ENCODE results near the gene SNIP1.
"Not testable (repeated sequence)": the region's sequence is repeated elsewhere in the genome, so short reads cannot be mapped to it uniquely, and the experiment has no call there.

The SNIP1 gene

GRCh38 chr1:37556712-37557196 is 2.7 kb upstream of the SNIP1 start, which contains the start of gene DNALI1:
Gene DNALI1 (plus strand): TSS chr1:37556940. CDS start chr1:37556995, 55 bp downstream.
- peak; percentile 28 for DNase-seq (ENCODE audit: insufficient read length)
- no peak for FAIRE-seq

GRCh38 chr1:37553598-37553926 is 531 bp downstream of the SNIP1 start:
- TF ChIP-seq TAF1 (IDR thresholded peaks at IDR 0.05; ENCODE audit: borderline replicate concordance, low read depth, low read length) (no peak), POLR2AphosphoS5 (IDR thresholded peaks at IDR 0.05; ENCODE audit: low read depth, low read length) (no peak), POLR2A (IDR thresholded peaks at IDR 0.05; ENCODE audit: low read depth, low read length) (no peak)
- FAIRE-seq (no peak), DNase-seq (ENCODE audit: insufficient read length) (no peak)

More at GRCh38 chr1:37556712-37557196, 2.7 kb upstream of the SNIP1 start, which contains the start of gene DNALI1:
- no peak for TF ChIP-seq POLR2A (IDR thresholded peaks at IDR 0.05; ENCODE audit: low read depth, low read length)
- no peak for TF ChIP-seq POLR2AphosphoS5 (IDR thresholded peaks at IDR 0.05; ENCODE audit: low read depth, low read length)
- TF ChIP-seq TAF1 (IDR thresholded peaks at IDR 0.05; ENCODE audit: borderline replicate concordance, low read depth, low read length): no peak

DNA sequence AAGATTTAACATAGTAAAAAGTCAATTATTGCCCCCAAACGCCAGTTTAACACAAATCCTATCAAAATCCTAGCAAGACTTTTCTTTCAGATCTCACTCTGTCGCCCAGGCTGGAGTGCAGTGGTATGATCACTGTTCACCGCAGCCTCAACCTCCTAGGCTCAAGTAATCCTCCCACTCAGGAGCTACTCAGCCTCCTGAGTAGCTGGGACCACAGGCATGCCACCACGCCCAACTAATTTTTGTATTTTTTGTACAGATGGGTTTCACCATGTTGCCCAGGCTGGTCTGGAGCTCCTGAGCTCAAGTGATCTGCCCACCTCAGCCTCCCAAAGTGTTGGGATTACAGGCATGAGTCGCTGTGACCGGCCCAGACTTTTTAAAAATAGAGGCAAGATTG is 4.8 kb downstream of the SNIP1 start:
- no peak for TF ChIP-seq POLR2A (IDR thresholded peaks at IDR 0.05; ENCODE audit: low read depth, low read length)
- no peak for TF ChIP-seq TAF1 (IDR thresholded peaks at IDR 0.05; ENCODE audit: borderline replicate concordance, low read depth, low read length)
- DNase-seq (ENCODE audit: insufficient read length): no peak
- peak; percentile 48 for FAIRE-seq

- TF ChIP-seq POLR2A (IDR thresholded peaks at IDR 0.05; ENCODE audit: low read depth, low read length): no peak
- no peak for TF ChIP-seq POLR2AphosphoS5 (IDR thresholded peaks at IDR 0.05; ENCODE audit: low read depth, low read length)
- TF ChIP-seq TAF1 (IDR thresholded peaks at IDR 0.05; ENCODE audit: borderline replicate concordance, low read depth, low read length): no peak
- FAIRE-seq (no peak), DNase-seq (ENCODE audit: insufficient read length) (no peak)
Observed at GRCh38 chr1:37545019-37545418, 9.1 kb downstream of the SNIP1 start.

- DNase-seq (ENCODE audit: insufficient read length): no peak
- FAIRE-seq: no peak
- TF ChIP-seq POLR2A (IDR thresholded peaks at IDR 0.05; ENCODE audit: low read depth, low read length) (no peak), POLR2AphosphoS5 (IDR thresholded peaks at IDR 0.05; ENCODE audit: low read depth, low read length) (peak; percentile 38; the same call in 1 of the 2 replicates)
Observed at GRCh38 chr1:37544530-37544929, 9.6 kb downstream of the SNIP1 start.

DNA sequence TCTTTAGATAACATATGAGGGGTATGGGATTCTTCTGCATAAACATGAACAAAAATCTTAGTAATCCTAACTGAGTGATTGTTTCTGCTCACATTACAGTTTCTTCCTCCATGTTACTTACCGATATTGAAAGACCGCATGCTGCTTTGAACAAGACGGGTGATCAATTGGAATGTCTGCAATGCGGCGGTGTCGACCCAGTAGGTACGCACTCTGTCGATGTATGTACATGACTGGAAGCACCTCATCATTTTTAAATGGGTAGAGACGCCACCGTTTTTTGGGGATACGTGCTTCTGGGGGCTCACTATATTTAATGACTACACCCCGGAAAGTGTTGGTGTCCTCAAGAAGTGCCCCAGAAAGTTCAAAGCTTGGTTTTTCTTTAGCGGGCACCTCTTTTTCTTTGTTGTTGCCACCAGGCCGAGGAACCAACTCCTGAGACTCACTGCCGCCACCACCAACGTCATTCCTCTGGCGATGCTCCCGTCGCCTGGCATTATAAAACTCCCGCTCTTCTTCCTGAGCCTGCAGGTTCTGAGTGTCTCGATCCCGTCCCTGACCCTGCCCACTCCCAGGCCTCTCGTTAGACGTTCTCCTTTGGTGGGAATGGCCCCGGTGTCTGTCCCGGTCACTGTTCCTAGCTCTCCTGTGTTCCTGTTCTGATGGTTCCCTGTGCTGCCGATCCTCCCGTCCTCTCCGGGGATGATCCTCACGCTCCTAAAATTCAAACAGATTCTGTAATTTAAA is 13.9 kb downstream of the SNIP1 start:
- TF ChIP-seq TAF1 (IDR thresholded peaks at IDR 0.05; ENCODE audit: borderline replicate concordance, low read depth, low read length): no peak
- no peak for TF ChIP-seq POLR2A (IDR thresholded peaks at IDR 0.05; ENCODE audit: low read depth, low read length)
- no peak for TF ChIP-seq POLR2AphosphoS5 (IDR thresholded peaks at IDR 0.05; ENCODE audit: low read depth, low read length)
- FAIRE-seq: no peak
- no peak for DNase-seq (ENCODE audit: insufficient read length)

DNA sequence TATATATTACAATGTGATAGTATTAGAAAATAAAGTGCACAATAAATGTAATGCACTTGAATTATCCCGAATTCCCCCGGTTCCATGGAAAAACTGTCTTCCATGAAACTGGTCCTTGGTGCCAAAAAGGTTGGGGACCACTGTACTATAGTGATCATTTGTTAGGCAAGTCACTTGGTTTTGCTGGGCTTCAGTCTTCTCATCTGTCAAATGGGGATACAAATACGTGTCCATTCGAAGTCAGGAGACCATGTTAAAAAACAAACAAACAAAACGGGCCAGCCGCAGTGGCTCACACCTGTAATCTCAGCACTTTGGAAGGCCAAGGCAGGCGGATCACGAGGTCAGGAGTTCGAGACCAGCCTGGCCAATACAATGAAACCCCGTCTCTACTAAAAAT is 14.9 kb downstream of the SNIP1 start:
- not testable (repeated sequence) for DNase-seq (ENCODE audit: insufficient read length); FAIRE-seq

- TF ChIP-seq POLR2AphosphoS5 (IDR thresholded peaks at IDR 0.05; ENCODE audit: low read depth, low read length): no peak
- TF ChIP-seq TAF1 (IDR thresholded peaks at IDR 0.05; ENCODE audit: borderline replicate concordance, low read depth, low read length): no peak
- TF ChIP-seq POLR2A (IDR thresholded peaks at IDR 0.05; ENCODE audit: low read depth, low read length): no peak
- FAIRE-seq (no peak), DNase-seq (ENCODE audit: insufficient read length) (no peak)
Observed at GRCh38 chr1:37537378-37537777, 16.7 kb downstream of the SNIP1 start.

- no peak for TF ChIP-seq POLR2AphosphoS5 (IDR thresholded peaks at IDR 0.05; ENCODE audit: low read depth, low read length)
- TF ChIP-seq POLR2A (IDR thresholded peaks at IDR 0.05; ENCODE audit: low read depth, low read length): no peak
- no peak for TF ChIP-seq TAF1 (IDR thresholded peaks at IDR 0.05; ENCODE audit: borderline replicate concordance, low read depth, low read length)
- FAIRE-seq (no peak), DNase-seq (ENCODE audit: insufficient read length) (no peak)
Observed at GRCh38 chr1:37533317-37534093, 20.6 kb downstream of the SNIP1 start.

DNA sequence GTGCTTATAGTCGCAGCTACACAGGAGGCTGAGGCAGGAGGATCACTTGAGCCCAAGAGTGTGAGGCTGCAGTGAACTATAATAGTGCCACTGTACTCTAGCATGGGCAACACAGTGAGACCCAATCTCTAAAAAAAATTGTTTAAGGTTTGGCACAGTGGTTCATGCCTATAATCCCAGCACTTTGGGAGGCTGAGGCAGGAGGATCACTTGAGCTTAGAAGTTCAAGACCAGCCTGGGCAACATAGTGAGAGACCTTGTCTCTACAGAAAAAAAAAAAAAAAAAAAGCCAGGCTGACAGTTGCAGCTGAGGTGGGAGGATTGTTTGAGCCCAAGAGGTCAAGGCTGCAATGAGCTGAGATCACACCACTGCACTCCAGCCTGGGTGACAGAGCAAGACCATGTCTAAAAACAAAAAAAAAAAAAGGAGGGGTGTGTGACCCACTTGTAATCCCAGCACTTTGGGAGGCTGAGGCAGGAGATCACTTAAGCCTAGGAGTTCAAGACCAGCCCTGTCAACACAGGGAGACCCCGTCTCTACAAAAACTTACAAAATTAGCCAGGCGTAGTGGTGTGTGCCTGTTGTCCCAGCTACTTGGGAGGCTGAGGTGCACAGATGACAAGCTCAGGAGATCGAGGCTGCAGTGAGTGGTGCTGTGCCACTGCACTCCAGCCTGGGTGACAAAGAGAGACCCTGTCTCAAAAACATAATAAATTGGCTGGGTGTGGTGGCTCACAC is 21.5 kb downstream of the SNIP1 start:
- FAIRE-seq; DNase-seq (ENCODE audit: insufficient read length): not testable (repeated sequence)

DNA sequence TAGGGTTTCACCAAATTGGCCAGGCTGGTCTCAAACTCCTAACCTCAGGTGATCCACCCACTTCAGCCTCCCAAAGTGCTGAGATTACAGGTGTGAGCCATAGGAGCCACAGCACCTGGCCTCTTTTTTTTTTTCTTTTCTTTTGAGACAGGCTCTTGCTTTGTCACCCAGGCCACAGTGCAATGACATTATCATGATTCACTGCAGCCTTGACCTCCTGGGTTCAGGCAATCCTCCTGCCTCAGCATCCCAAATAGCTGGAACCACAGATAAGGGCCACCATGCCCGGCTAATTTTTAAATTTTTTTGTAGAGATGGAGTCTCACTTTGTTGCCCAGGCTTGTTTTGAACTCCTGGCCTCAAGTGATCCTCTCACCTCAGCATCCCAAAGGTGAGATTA is 24.2 kb downstream of the SNIP1 start:
- not testable (repeated sequence) for DNase-seq (ENCODE audit: insufficient read length); FAIRE-seq

DNA sequence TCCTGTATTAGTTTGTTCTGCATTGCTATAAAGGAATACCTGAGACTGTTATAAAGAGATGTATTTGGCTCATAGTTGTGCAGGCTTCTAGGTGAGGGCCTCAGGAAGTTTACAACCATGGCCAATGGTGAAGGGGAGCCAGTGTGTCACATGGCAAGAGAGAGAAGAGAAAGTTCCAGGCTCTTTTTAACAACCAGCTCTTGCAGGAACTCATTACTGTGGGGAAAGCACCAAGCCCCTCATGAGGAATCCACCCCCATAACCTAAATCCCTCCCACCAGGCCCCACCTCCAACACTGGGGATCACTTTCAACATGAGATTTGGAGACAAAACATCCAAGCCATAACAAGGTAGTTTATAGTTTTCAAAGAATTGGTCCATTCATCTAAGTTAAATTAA is 34.5 kb downstream of the SNIP1 start:
- FAIRE-seq (no peak), DNase-seq (ENCODE audit: insufficient read length) (no peak)

DNA sequence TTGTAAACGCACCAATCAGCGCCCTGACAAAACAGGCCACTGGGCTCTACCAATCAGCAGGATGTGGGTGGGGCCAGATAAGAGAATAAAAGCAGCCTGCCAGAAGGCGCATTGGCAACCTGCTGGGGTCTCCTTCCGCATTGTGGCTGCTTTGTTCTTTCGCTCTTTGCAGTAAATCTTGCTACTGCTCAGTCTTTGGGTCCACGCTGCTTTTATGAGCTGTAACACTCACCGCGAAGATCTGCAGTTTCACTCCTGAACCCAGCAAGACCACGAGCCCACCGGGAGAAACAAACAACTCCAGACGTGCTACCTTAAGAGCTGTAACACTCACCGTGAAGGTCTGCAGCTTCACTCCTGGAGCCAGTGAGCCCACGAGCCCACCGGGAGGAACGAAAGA is 35.2 kb downstream of the SNIP1 start:
- DNase-seq (ENCODE audit: insufficient read length): not testable (repeated sequence)

More for the DNA sequence above, 34.5 kb downstream of the SNIP1 start:
- TF ChIP-seq POLR2AphosphoS5 (IDR thresholded peaks at IDR 0.05; ENCODE audit: low read depth, low read length): no peak
- no peak for TF ChIP-seq TAF1 (IDR thresholded peaks at IDR 0.05; ENCODE audit: borderline replicate concordance, low read depth, low read length)
- no peak for TF ChIP-seq POLR2A (IDR thresholded peaks at IDR 0.05; ENCODE audit: low read depth, low read length)

DNA sequence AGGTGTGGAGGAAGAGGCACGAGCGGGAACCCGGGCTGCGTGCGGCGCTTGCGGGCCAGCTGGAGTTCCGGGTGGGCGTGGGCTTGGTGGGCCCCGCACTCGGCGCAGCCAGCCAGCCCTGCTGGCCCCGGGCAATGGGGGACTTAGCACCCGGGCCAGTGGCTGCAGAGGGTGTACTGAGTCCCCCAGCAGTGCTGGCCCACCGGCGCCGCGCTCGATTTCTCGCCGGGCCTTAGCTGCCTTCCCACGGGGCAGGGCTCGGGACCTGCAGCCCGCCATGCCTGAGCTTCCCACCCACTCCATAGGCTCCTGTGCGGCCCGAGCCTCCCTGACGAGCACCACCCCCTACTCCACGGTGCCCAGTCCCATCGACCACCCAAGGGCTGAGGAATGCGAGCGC is 35.9 kb downstream of the SNIP1 start:
- not testable (repeated sequence) for FAIRE-seq; DNase-seq (ENCODE audit: insufficient read length)

More for the DNA sequence above, 35.2 kb downstream of the SNIP1 start:
- not testable (repeated sequence) for FAIRE-seq
